ENCODE measurements around the gene CTAGE9.

CTAGE9 gene

DNA sequence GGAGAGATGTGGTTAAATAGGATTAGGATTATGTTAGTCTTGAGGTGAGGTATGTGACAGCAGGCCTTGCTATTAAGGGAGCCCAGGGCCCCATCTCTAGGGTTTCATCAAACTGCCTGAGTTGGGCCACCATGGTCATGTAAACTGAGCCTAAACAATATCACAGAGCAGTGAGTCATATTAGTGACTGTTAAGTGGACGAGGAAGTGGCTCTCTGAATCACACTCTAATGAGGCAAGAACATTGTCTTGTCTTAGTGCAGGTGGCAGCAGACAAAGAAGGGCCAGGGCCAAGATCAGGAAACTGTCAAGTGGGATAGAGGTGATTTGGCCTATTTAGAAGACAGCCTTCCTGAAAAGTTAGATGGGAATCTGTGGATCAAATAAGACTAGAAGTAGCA is 50.6 kb downstream of the CTAGE9 start:
- no peak for DNase-seq
